NCI-H2081 treated with DMSO at 0.1 percent for 48 hours (cell line): ENCODE data around the gene IFFO2.
"Not testable (repeated sequence)": the region's sequence is repeated elsewhere in the genome, so short reads cannot be mapped to it uniquely, and the experiment has no call there.

Experiments used
- DNase-seq: peaks from one replicate; lab custom pipeline; 2025; lab: John Stamatoyannopoulos, UW

Gene IFFO2

GRCh38 chr1:18893120-18893519 is 63.4 kb downstream of the IFFO2 start:
- DNase-seq = no peak

GRCh38 chr1:18891858-18892257 is 64.6 kb downstream of the IFFO2 start:
- DNase-seq = not testable (repeated sequence)

DNA sequence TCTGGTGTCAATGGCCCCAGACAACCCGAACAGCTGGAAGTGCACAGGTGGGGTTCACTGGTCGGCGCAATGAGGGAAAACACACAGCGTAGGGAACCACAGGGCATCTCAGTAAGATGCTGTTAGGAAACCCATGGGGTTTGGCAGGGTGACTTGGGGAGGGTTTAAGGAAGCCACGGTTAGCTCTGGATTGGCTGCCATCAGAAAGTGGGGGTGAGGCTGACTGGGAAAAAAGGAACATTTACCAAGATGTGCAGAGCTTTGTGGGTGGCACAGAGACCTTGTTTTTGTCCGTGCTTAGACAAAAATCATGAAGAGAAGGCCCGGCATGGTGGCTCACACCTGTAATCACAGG is 65.1 kb downstream of the IFFO2 start:
- no peak for DNase-seq

DNA sequence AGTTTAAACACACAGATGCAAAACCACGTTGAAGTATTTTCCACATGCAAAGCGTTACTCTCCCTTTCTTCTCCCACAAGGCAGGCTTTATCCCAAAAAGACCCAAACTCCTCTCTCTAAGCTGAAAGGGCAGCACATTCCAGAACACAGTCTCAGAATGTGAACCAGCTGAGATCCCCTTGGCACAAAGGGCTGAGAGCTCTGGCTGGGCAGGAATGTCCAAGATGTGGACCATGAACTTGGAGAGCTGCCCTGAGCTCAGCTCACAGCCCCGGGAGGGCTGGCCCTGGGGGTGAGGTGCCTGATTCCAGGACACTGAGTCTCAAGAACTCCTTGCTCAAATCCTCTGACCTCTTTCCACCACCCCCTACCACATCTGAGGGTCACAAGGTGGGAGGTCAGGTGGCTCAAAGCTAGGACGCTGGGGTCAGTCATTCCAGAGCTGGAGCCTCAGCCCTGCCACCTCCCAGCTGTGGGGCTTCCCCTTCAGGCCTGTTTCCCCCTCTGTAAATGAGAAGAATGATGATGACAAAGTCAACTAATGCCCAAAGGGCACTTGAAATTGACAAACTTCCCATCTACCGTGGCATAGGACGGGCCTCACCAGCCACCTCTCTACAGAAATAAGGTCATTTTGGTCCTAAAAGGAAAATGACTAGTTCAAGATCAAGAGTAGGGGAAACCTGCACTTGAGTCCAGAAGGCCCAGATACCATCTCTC is 65.6 kb downstream of the IFFO2 start:
- no peak for DNase-seq

- DNase-seq = no peak
Measured at GRCh38 chr1:18886003-18886335, 70.5 kb downstream of the IFFO2 start.

- no peak for DNase-seq
Measured at GRCh38 chr1:18885311-18886002, 71.0 kb downstream of the IFFO2 start.

DNA sequence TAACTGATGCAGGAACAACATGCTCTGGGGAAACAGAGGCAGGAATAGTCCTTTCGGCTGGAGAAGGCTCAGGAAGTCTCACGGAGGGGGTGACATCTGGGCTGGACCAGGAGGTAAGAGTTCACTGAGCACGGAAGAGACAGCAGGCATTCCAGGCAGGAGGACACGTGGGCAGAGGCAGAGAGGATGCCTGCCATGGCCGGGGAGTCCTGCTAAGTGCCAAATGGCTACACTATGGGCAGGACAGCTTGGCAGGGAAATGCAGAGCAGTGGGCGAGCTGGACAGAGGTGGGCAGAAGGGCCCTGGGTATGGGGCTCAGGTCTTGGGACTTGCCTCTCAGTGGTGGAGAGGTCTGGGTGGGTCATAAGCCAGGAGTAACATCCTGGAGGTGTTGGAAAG is 71.7 kb downstream of the IFFO2 start:
- DNase-seq = no peak

- DNase-seq = no peak
Measured at GRCh38 chr1:18884419-18884717, 72.1 kb downstream of the IFFO2 start.

GRCh38 chr1:18883636-18884418 is 72.6 kb downstream of the IFFO2 start:
- DNase-seq = no peak

DNA sequence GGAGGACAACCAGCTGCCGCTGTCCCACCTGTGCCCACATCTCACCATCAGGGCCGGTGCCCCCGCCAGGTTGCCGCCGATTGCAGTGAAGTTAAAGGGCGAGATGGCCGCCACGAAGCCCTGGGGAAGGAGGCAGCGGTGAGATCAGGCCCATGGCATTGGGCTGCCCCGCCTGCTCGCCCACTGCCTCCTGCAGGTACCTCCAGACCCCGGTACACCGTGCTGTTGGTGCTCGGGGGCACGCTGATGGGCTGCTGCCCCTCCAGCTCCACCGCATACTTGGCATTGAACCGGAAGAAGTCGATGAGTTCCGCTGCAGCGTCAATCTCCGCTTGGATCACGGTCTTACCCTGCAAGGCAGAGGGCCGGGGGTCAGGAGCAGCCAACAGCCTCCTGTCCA is 73.4 kb downstream of the IFFO2 start:
- DNase-seq = no peak

GRCh38 chr1:18882486-18882885 is 74.0 kb downstream of the IFFO2 start:
- DNase-seq = no peak

GRCh38 chr1:18881642-18882431 is 74.6 kb downstream of the IFFO2 start:
- DNase-seq = no peak

GRCh38 chr1:18881164-18881563 is 75.3 kb downstream of the IFFO2 start:
- DNase-seq = no peak

DNA sequence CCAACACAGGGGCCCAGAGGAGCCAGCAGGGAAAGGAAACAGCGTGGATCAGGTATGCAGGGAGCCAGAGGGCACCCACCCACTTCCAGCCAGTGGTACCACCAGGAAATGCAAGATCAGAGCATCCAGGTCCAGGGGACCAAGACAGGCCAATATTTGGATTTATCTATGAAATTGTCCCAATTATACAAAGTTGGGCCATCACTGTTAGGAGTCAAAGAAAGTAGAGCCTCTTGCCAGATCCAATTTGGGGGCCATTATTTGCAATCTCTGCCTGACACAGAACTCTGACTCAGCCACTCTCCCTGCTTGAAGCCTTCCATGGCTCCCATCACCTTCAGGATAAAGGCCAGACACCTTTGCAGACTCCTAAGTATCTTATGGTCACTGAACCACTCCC is 75.9 kb downstream of the IFFO2 start:
- no peak for DNase-seq

DNA sequence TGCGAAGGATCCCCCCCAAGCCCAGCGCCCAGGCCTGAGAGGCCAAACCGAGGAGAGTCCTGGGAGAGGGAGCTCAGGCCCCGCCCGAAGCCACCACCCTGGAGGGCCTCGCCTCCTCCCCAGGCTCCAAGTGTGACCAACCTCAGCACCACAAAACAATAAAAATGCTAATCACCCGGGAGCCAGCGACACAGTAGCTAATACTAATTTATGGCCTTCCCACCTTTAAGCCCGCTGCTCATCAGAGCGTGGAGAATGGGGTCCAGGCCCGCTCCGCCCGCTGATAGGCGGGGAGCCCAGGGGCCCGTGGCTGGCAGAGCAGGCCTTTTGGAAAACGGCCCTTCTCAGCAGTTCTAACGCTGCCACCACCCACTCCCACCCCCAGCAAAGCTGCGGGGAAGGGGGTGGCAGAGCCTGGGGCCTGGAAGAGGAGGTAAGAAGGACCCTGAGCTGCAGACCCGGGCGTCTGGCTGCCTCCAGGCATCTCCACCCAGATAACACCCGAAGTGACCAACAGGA is 76.6 kb downstream of the IFFO2 start:
- no peak for DNase-seq

- no peak for DNase-seq
Measured at GRCh38 chr1:18879215-18879790, 77.2 kb downstream of the IFFO2 start.

DNA sequence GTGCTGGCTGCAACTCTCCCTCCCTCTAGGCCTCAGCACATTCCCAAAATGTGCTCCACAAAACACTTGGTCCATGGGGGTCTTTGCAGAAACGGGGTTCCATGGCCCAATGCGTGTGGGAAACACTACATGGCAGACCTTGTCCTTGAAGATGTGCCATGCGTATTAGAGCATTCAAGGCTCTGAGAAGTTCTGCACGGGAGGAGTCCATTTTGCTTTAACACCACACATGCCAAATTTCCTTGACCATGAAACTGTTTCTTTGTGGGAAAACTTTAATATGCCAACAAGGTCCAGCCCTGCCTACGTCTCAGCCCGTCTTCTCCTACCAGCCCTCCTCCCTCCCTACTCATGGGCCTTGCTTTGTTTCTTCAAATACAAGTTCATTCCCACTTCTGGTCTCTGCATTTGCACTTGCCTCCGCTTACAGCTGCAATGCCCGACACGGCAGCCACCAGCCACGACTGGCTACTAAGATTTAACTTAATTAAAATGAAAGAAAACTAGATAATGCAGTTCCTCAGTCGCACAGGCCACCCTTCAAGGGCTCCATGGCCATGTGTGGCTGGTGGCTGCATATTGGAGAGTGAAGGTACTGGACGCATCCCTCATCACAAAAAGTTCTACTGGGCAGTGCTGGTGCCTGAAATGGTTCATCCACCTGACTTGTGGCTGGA is 77.8 kb downstream of the IFFO2 start:
- DNase-seq = no peak

DNA sequence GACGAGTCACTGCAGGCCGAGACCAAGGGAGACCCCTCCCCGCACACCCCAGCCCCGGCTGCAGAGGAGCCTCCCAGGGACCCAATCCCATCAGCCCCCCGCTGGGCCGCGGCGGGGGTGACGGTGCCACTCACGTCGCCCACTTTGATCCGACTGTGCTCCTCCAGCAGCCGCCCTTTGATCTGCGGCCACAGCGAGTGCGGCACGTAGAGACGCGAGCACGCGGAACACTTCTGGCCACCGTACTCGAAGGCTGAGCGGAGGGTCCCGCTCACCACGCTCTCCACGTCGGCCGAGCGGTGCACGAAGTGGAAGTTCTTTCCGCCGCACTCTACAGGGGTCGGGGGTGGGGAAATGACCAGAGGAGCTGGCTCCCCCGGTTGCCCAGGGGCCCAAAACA is 79.2 kb downstream of the IFFO2 start:
- DNase-seq = no peak

DNA sequence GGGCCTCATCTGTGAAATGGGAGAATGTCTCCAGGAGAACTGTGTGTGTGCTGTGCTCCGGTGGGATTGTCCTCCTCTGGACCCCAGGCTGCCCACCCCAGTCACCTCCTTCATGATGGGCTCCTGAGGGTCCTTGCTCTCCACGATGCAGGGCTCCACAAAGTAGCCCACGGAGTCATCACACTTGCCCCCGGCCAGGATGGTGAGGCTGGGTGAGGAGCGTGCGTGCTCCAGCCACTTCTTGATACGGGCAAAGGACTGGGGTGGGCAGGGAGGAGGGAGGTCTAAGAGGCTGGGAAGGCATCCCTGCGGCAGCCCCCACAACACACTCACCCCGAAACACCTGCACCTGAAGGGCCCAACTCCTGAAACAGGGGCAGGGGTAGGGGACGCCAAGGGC is 80.3 kb downstream of the IFFO2 start:
- DNase-seq = no peak

DNA sequence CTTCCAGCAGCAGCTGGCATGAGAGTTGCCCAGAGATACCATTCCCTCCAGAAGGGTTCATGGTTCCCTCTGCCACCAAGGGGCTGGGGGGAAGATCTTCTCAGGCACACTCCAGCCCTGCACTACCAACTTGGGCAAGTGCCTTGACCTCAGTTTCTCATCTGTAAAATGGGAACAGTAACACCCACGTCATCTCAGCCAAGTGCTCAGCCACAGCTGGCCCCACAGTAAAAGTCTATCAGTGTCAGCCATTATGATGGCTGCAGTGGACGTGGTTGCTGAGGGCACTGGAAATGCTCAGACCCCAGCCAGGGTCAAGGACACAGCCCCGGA is 80.7 kb downstream of the IFFO2 start:
- DNase-seq = no peak

- DNase-seq = no peak
Measured at GRCh38 chr1:18875107-18875795, 81.2 kb downstream of the IFFO2 start.
